ELR (cell line): ENCODE measurements around the gene TCIRG1.

Experiments
- DNase-seq: peaks from one replicate; pipeline ENCODE4 v3.0.0-alpha.2; 2015; ENCODE audit warnings: low read depth

The TCIRG1 gene

GRCh38 chr11:68006606-68007166, 32.1 kb upstream of the TCIRG1 start:
- no peak for DNase-seq

- no peak for DNase-seq
These were observed 31.1 kb upstream of the TCIRG1 start for GRCh38 chr11:68007498-68008380.

GRCh38 chr11:68008381-68009337, 30.2 kb upstream of the TCIRG1 start:
- no peak for DNase-seq

- DNase-seq = peak; percentile 57
These were observed 29.3 kb upstream of the TCIRG1 start for GRCh38 chr11:68009391-68010089.

GRCh38 chr11:68010090-68011041, 28.5 kb upstream of the TCIRG1 start, which contains the start of gene ALDH3B1:
Gene ALDH3B1, plus strand, starts transcription at chr11:68010327. Its CDS starts 4,971 bp downstream, at chr11:68015298.
- peak; percentile 90 for DNase-seq

- DNase-seq = no peak
These were observed 27.5 kb upstream of the TCIRG1 start for GRCh38 chr11:68011051-68011943.

- DNase-seq = no peak
These were observed 26.6 kb upstream of the TCIRG1 start for GRCh38 chr11:68012044-68012842.

GRCh38 chr11:68012843-68013610, 25.8 kb upstream of the TCIRG1 start:
- peak; percentile 97 for DNase-seq

- no peak for DNase-seq
These were observed 25.1 kb upstream of the TCIRG1 start for GRCh38 chr11:68013611-68014156.

GRCh38 chr11:68014157-68014946, 24.5 kb upstream of the TCIRG1 start:
- peak; percentile 85 for DNase-seq

- no peak for DNase-seq
These were observed 23.8 kb upstream of the TCIRG1 start for GRCh38 chr11:68014947-68015447.

- DNase-seq = no peak
These were observed 23.4 kb upstream of the TCIRG1 start for GRCh38 chr11:68015467-68015866.

GRCh38 chr11:68016161-68016903, 22.5 kb upstream of the TCIRG1 start:
- no peak for DNase-seq

GRCh38 chr11:68016904-68017817, 21.7 kb upstream of the TCIRG1 start:
- no peak for DNase-seq
